Adrenal gland (tissue), 5 donors: ENCODE measurements around the gene BCL6B.

Source experiments
- POLR2A ChIP-seq, 2 donors: fragments of 450-650 bp; IDR thresholded peaks; one replicate each; pipeline ENCODE4 v1.6.1; 2017; ENCODE audit warnings: antibody characterized with exemption in 2 of 2, mild to moderate bottlenecking in 2 of 2, moderate library complexity in 1 of 2
- TF ChIP-seq, protein P1 (sequence below), 6 experiments: fragments of 450-650 bp in 4 of 6; fragments of 200-600 bp in 2 of 6; sonication (generic) in 1 of 6; IDR thresholded peaks; 1 replicate in 5 of 6; 2 replicates in 1 of 6; pipeline versions ENCODE4 v1.5.1 to v1.8.0; 2016 to 2021; ENCODE audit warnings: antibody characterized with exemption in 6 of 6, mild to moderate bottlenecking in 2 of 6, moderate library complexity in 1 of 6
- donor health status: DM: no; HTN: no; CAD: no.

DNA sequence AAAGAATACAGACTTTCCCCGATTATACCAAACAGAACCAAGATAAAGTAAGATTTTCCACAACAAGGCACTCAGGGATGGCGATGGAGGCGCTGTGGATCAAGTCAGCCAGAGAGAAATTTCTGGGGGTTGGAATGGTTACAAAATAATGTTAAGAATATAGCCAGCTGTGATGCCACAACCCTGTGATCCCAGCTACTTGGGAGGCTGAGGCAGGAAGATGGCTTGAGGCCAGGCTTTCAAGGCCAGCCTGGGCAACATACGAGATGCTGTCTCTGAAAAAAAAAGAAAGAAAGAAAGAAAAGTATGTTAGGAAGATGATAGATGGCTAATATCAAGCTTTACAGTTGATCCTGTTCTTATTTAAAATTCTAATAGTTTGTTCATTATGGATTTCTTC, 37.6 kb upstream of the BCL6B start:
- TF ChIP-seq POLR2A (IDR thresholded peaks at IDR 0.05): no peak
- TF ChIP-seq, protein P1, sequence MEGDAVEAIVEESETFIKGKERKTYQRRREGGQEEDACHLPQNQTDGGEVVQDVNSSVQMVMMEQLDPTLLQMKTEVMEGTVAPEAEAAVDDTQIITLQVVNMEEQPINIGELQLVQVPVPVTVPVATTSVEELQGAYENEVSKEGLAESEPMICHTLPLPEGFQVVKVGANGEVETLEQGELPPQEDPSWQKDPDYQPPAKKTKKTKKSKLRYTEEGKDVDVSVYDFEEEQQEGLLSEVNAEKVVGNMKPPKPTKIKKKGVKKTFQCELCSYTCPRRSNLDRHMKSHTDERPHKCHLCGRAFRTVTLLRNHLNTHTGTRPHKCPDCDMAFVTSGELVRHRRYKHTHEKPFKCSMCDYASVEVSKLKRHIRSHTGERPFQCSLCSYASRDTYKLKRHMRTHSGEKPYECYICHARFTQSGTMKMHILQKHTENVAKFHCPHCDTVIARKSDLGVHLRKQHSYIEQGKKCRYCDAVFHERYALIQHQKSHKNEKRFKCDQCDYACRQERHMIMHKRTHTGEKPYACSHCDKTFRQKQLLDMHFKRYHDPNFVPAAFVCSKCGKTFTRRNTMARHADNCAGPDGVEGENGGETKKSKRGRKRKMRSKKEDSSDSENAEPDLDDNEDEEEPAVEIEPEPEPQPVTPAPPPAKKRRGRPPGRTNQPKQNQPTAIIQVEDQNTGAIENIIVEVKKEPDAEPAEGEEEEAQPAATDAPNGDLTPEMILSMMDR (IDR thresholded peaks at IDR 0.05): no peak
